GM19324 (cell line): ENCODE data around the gene TMEM213.
"Not testable (repeated sequence)": the region's sequence is repeated elsewhere in the genome, so short reads cannot be mapped to it uniquely, and the experiment has no call there.

Experiments used
- ATAC-seq: cut with Tn5 transposase; IDR thresholded peaks from one replicate; pipeline ENCODE4 v1.9.1; 2021; ENCODE audit warnings: mild to moderate bottlenecking, moderate library complexity; ENCODE audit not compliant: unreplicated experiment, low FRiP score

TMEM213 gene

GRCh38 chr7:138796038-138796615, 1.7 kb upstream of the TMEM213 start:
- ATAC-seq: no peak

- not testable (repeated sequence) for ATAC-seq
Measured at GRCh38 chr7:138797046-138797445, 748 bp upstream of the TMEM213 start.

GRCh38 chr7:138798836-138799235, 1.0 kb downstream of the TMEM213 start:
- no peak for ATAC-seq

- no peak for ATAC-seq
Measured at GRCh38 chr7:138799336-138800000, 1.7 kb downstream of the TMEM213 start.

GRCh38 chr7:138801256-138801655, 3.5 kb downstream of the TMEM213 start:
- ATAC-seq: no peak

GRCh38 chr7:138802706-138803105, 4.9 kb downstream of the TMEM213 start:
- ATAC-seq: no peak

GRCh38 chr7:138804618-138805017, 6.8 kb downstream of the TMEM213 start:
- ATAC-seq: no peak

GRCh38 chr7:138809346-138809745, 11.6 kb downstream of the TMEM213 start:
- no peak for ATAC-seq

GRCh38 chr7:138811327-138811726, 13.5 kb downstream of the TMEM213 start:
- ATAC-seq: not testable (repeated sequence)

GRCh38 chr7:138813945-138814344, 16.2 kb downstream of the TMEM213 start:
- ATAC-seq: no peak

- no peak for ATAC-seq
Measured at GRCh38 chr7:138814816-138815332, 17.1 kb downstream of the TMEM213 start.

GRCh38 chr7:138816650-138817049, 18.9 kb downstream of the TMEM213 start:
- no peak for ATAC-seq

GRCh38 chr7:138819625-138820024, 21.8 kb downstream of the TMEM213 start:
- no peak for ATAC-seq

- no peak for ATAC-seq
Measured at GRCh38 chr7:138821912-138822311, 24.1 kb downstream of the TMEM213 start.

GRCh38 chr7:138822867-138823535, 25.2 kb downstream of the TMEM213 start:
- ATAC-seq: no peak

- no peak for ATAC-seq
Measured at GRCh38 chr7:138825049-138825721, 27.4 kb downstream of the TMEM213 start.

- ATAC-seq: no peak
Measured at GRCh38 chr7:138828302-138828701, 30.5 kb downstream of the TMEM213 start.

- no peak for ATAC-seq
Measured at GRCh38 chr7:138829335-138829734, 31.5 kb downstream of the TMEM213 start.

GRCh38 chr7:138832966-138833365, 35.2 kb downstream of the TMEM213 start:
- no peak for ATAC-seq

GRCh38 chr7:138833596-138833995, 35.8 kb downstream of the TMEM213 start:
- ATAC-seq: no peak

- no peak for ATAC-seq
Measured at GRCh38 chr7:138834583-138834982, 36.8 kb downstream of the TMEM213 start.
